ENCODE measurements around the gene ZNF117. TPM values are rescaled to one million over a fixed set of nuclear protein-coding genes. Genes with fewer than 3 reads are reported as not detected.

ZNF117 gene
- total RNA-seq, 4 donors from 2014 or later, result 1.9 to 8.4 (median 4.4) TPM

- Histone ChIP-seq H3K27ac (no peak overlapping the region), H3K36me3 (peaks cover 0 to 18% of the 10 kb centered on the region in 2 donors), H3K9me3 (no peaks in the 10 kb centered on the region), H3K4me1 (peaks cover 4 to 76% (median 13%) of the 10 kb centered on the region in 3 donors), H3K27me3 (no peaks in the 10 kb centered on the region), H3K4me3 (no peak overlapping the region)
- 0% methylated on average over 1 of the region's 1 CpG for WGBS, 2 donors (ENCODE audit: low coverage in 1 of 2)
- TF ChIP-seq POLR2AphosphoS5 (IDR thresholded peaks at IDR 0.05), result no peak
- no peak for TF ChIP-seq EP300 (IDR thresholded peaks at IDR 0.05)
- TF ChIP-seq CTCF (IDR thresholded peaks at IDR 0.05), result no peak
- no peak for TF ChIP-seq POLR2A (IDR thresholded peaks at IDR 0.05)
- ATAC-seq, result no peak
These were observed 10.5 kb upstream of the ZNF117 start for GRCh38 chr7:65001291-65001814.

- no peak for TF ChIP-seq POLR2AphosphoS5 (IDR thresholded peaks at IDR 0.05)
- no peak for TF ChIP-seq CTCF (IDR thresholded peaks at IDR 0.05)
- TF ChIP-seq POLR2A (IDR thresholded peaks at IDR 0.05), result no peak
- TF ChIP-seq EP300 (IDR thresholded peaks at IDR 0.05), result no peak
- peaks cover 0 to 18% of the 10 kb centered on the region in 2 donors for H3K36me3 ChIP-seq
- peak overlapping the region in 2 of 4 donors; percentile 32 to 74 for H3K27ac ChIP-seq
- WGBS, 2 donors (ENCODE audit: low coverage in 1 of 2), result 74 to 85% methylated on average over 3 to 5 of the region's 11 CpGs
- ATAC-seq, result peak; percentile 35
- H3K4me3 ChIP-seq, result no peak overlapping the region
- no peaks in the 10 kb centered on the region for H3K27me3 ChIP-seq
- H3K9me3 ChIP-seq, result no peaks in the 10 kb centered on the region
- H3K4me1 ChIP-seq, result peaks cover 0 to 61% (median 3%) of the 10 kb centered on the region in 3 donors
These were observed 8.5 kb upstream of the ZNF117 start for GRCh38 chr7:64999165-65000004.

GRCh38 chr7:64998865-64999164 lies 8.0 kb upstream of the ZNF117 start:
- ATAC-seq, result no peak
- Histone ChIP-seq H3K4me1 (peaks cover 0 to 55% (median 0%) of the 10 kb centered on the region in 3 donors), H3K9me3 (no peaks in the 10 kb centered on the region), H3K27me3 (no peaks in the 10 kb centered on the region), H3K4me3 (no peak overlapping the region), H3K36me3 (peaks cover 0 to 18% of the 10 kb centered on the region in 2 donors), H3K27ac (peak overlapping the region in 2 of 4 donors; percentile 69 to 74)
- WGBS, 2 donors (ENCODE audit: low coverage in 1 of 2), result 88 to 100% methylated on average over 2 to 3 of the region's 7 CpGs
- TF ChIP-seq POLR2AphosphoS5 (IDR thresholded peaks at IDR 0.05) (no peak), CTCF (IDR thresholded peaks at IDR 0.05) (no peak), POLR2A (IDR thresholded peaks at IDR 0.05) (no peak), EP300 (IDR thresholded peaks at IDR 0.05) (no peak)

- WGBS, 2 donors (ENCODE audit: low coverage in 1 of 2), result 0 to 60% methylated on average over 3 to 7 of the region's 8 CpGs
- no peak for TF ChIP-seq EP300 (IDR thresholded peaks at IDR 0.05)
- TF ChIP-seq POLR2A (IDR thresholded peaks at IDR 0.05), result no peak
- TF ChIP-seq POLR2AphosphoS5 (IDR thresholded peaks at IDR 0.05), result no peak
- no peak for TF ChIP-seq CTCF (IDR thresholded peaks at IDR 0.05)
- ATAC-seq, result peak; percentile 71
- H3K4me3 ChIP-seq, result no peak overlapping the region
- H3K9me3 ChIP-seq, result no peaks in the 10 kb centered on the region
- peak overlapping the region in 3 of 4 donors; percentile 24 to 74 (median 69) for H3K27ac ChIP-seq
- H3K4me1 ChIP-seq, result peaks cover 0 to 48% (median 0%) of the 10 kb centered on the region in 3 donors
- H3K27me3 ChIP-seq, result no peaks in the 10 kb centered on the region
- H3K36me3 ChIP-seq, result peaks cover 0 to 22% of the 10 kb centered on the region in 2 donors
These were observed 7.1 kb upstream of the ZNF117 start for GRCh38 chr7:64997927-64998391.

Data from gastroesophageal sphincter (tissue), 4 donors.